ENCODE measurements around the gene CASP9.

DNA sequence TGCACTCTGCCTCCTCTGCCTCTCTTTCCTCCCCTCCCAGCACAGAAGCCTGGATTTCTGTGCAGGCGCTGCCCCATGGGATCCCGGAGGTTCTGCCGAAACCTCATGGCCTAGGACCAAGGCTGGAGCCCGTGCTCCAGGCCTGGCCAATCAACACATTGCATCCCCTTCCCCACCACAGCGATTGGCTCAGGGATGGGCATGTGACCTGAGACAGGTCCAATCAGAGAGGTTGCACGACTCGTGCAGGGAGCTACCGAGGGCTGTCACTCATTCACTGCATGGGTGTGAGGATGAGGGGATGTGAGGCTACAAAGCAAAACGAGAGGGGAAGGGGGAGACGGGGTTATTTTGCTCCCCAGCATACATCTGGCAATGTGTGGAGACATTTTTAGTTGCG is 51.4 kb downstream of the CASP9 start:
- TF ChIP-seq, protein P1, sequence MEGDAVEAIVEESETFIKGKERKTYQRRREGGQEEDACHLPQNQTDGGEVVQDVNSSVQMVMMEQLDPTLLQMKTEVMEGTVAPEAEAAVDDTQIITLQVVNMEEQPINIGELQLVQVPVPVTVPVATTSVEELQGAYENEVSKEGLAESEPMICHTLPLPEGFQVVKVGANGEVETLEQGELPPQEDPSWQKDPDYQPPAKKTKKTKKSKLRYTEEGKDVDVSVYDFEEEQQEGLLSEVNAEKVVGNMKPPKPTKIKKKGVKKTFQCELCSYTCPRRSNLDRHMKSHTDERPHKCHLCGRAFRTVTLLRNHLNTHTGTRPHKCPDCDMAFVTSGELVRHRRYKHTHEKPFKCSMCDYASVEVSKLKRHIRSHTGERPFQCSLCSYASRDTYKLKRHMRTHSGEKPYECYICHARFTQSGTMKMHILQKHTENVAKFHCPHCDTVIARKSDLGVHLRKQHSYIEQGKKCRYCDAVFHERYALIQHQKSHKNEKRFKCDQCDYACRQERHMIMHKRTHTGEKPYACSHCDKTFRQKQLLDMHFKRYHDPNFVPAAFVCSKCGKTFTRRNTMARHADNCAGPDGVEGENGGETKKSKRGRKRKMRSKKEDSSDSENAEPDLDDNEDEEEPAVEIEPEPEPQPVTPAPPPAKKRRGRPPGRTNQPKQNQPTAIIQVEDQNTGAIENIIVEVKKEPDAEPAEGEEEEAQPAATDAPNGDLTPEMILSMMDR (IDR thresholded peaks at IDR 0.05), result no peak
- TF ChIP-seq ESRRA (CRISPR knock-in tag; IDR thresholded peaks at IDR 0.05; ENCODE audit: borderline replicate concordance), result no peak
